ENCODE measurements around the gene DLG2. TPM values are rescaled to one million over a fixed set of nuclear protein-coding genes. Genes with fewer than 3 reads are reported as not detected.
"Not testable (repeated sequence)": the region's sequence is repeated elsewhere in the genome, so short reads cannot be mapped to it uniquely, and the experiment has no call there.

The DLG2 gene
- total and polyA plus RNA-seq, 7 donors, result 0.23 to 5.3 (median 3.4) TPM

- no peak overlapping the region for H3K27ac ChIP-seq
- 67 to 70% (median 67%) methylated on average over 2 of the region's 2 CpGs for WGBS, 3 donors
- H3K9me3 ChIP-seq, result no peaks in the 10 kb centered on the region
- ATAC-seq (no peak), DNase-seq (no peak)
- intact Hi-C loops (cut with DNase I), result no loop called here
- TF ChIP-seq, protein P1, sequence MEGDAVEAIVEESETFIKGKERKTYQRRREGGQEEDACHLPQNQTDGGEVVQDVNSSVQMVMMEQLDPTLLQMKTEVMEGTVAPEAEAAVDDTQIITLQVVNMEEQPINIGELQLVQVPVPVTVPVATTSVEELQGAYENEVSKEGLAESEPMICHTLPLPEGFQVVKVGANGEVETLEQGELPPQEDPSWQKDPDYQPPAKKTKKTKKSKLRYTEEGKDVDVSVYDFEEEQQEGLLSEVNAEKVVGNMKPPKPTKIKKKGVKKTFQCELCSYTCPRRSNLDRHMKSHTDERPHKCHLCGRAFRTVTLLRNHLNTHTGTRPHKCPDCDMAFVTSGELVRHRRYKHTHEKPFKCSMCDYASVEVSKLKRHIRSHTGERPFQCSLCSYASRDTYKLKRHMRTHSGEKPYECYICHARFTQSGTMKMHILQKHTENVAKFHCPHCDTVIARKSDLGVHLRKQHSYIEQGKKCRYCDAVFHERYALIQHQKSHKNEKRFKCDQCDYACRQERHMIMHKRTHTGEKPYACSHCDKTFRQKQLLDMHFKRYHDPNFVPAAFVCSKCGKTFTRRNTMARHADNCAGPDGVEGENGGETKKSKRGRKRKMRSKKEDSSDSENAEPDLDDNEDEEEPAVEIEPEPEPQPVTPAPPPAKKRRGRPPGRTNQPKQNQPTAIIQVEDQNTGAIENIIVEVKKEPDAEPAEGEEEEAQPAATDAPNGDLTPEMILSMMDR (IDR thresholded peaks at IDR 0.05), result no peak
- no peaks in the 10 kb centered on the region for H3K36me3 ChIP-seq (ENCODE audit: insufficient read depth in 1 of 2, low read depth in 1 of 2)
- H3K27me3 ChIP-seq (ENCODE audit: insufficient read depth in 3 of 3, low read length in 2 of 3), result no peaks in the 10 kb centered on the region
- no peaks in the 10 kb centered on the region for H3K4me1 ChIP-seq
- no peak overlapping the region for H3K4me3 ChIP-seq
These were observed 511.3 kb downstream of the DLG2 start for GRCh38 chr11:85115798-85116197.

- H3K4me1 ChIP-seq, result no peaks in the 10 kb centered on the region
- DNase-seq (no peak), ATAC-seq (no peak)
- H3K9me3 ChIP-seq, result no peaks in the 10 kb centered on the region
- no peak overlapping the region for H3K27ac ChIP-seq
- no peaks in the 10 kb centered on the region for H3K36me3 ChIP-seq (ENCODE audit: insufficient read depth in 1 of 2, low read depth in 1 of 2)
- TF ChIP-seq, protein P1 (IDR thresholded peaks at IDR 0.05), result no peak
- intact Hi-C loops (cut with DNase I), result no loop called here
- no peak overlapping the region for H3K4me3 ChIP-seq
- H3K27me3 ChIP-seq (ENCODE audit: insufficient read depth in 3 of 3, low read length in 2 of 3), result no peaks in the 10 kb centered on the region
- 91 to 95% (median 94%) methylated on average over 2 of the region's 2 CpGs for WGBS, 3 donors
These were observed 512.4 kb downstream of the DLG2 start for GRCh38 chr11:85114786-85115185.

DNA sequence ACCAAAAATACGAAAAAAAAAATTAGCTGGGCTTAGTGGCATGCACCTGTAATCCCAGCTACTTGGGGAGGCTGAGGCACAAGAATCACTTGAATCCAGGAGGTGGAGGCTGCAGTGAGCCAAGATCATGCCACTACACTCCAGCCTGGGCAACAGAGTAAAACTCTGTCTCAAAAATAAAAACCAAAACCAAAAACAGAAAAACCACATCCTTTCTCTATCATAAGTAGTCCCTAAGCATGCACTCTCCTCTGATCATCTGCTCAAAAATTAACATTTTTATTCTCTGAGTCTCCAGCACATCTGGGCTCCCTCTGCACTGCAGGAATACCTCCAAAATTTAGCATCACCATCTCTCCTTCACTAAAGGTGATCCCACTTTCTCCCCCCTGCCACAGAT lies 516.9 kb downstream of the DLG2 start:
- H3K27me3 ChIP-seq (ENCODE audit: insufficient read depth in 3 of 3, low read length in 2 of 3); H3K36me3 ChIP-seq (ENCODE audit: insufficient read depth in 1 of 2, low read depth in 1 of 2); H3K27ac ChIP-seq; H3K9me3 ChIP-seq; H3K4me3 ChIP-seq; DNase-seq; intact Hi-C loops (cut with DNase I); ATAC-seq; H3K4me1 ChIP-seq: not testable (repeated sequence)
- WGBS, 3 donors, result 73 to 91% (median 86%) methylated on average over 1 of the region's 1 CpG

- ATAC-seq (no peak), DNase-seq (no peak)
- Histone ChIP-seq H3K27ac (no peak overlapping the region), H3K27me3 (ENCODE audit: insufficient read depth in 3 of 3, low read length in 2 of 3) (no peaks in the 10 kb centered on the region), H3K36me3 (ENCODE audit: insufficient read depth in 1 of 2, low read depth in 1 of 2) (no peaks in the 10 kb centered on the region), H3K9me3 (no peaks in the 10 kb centered on the region), H3K4me3 (no peak overlapping the region), H3K4me1 (no peaks in the 10 kb centered on the region)
- intact Hi-C loops (cut with DNase I), result no loop called here
- WGBS, 3 donors, result 83 to 90% (median 84%) methylated on average over 4 of the region's 4 CpGs
- TF ChIP-seq, protein P1 (IDR thresholded peaks at IDR 0.05), result no peak
These were observed 518.0 kb downstream of the DLG2 start for GRCh38 chr11:85109141-85109540.

- intact Hi-C loops (cut with DNase I), result no loop called here
- ATAC-seq (no peak), DNase-seq (no peak)
- no peaks in the 10 kb centered on the region for H3K27me3 ChIP-seq (ENCODE audit: insufficient read depth in 3 of 3, low read length in 2 of 3)
- peaks cover 2% of the 10 kb centered on the region for H3K9me3 ChIP-seq
- H3K27ac ChIP-seq, result no peak overlapping the region
- no peaks in the 10 kb centered on the region for H3K4me1 ChIP-seq
- H3K36me3 ChIP-seq (ENCODE audit: insufficient read depth in 1 of 2, low read depth in 1 of 2), result no peaks in the 10 kb centered on the region
- no peak overlapping the region for H3K4me3 ChIP-seq
- TF ChIP-seq, protein P1 (IDR thresholded peaks at IDR 0.05), result no peak
These were observed 521.3 kb downstream of the DLG2 start for GRCh38 chr11:85105868-85106267.
